ENCODE results near the gene ADAMTS10. TPM values are rescaled to one million over a fixed set of nuclear protein-coding genes. Genes with fewer than 3 reads are reported as not detected.

ADAMTS10 gene
- total RNA-seq, 3 donors from 2014 or later (not counting 1 experiment from before 2014, with no cell fraction given) = 159 to 286 (median 203) TPM

GRCh38 chr19:8611391-8611876 lies 919 bp upstream of the ADAMTS10 start:
- intact Hi-C loops (cut with micrococcal nuclease) = no loop called here
- H3K27ac Mint-ChIP-seq = peak overlapping the region; percentile 85 to 92

GRCh38 chr19:8610936-8611300 lies 403 bp upstream of the ADAMTS10 start:
- ATAC-seq = no peak
- H3K36me3 ChIP-seq (ENCODE audit: control insufficient read depth, insufficient read depth, low read length) = no peaks in the 10 kb centered on the region
- H3K27me3 ChIP-seq (ENCODE audit: control insufficient read depth, insufficient read depth, low read length) = no peaks in the 10 kb centered on the region
- 0% methylated on average over 9 of the region's 9 CpGs for WGBS (ENCODE audit: insufficient coverage)
- H3K9me3 Mint-ChIP-seq = no peaks in the 10 kb centered on the region
- H3K27me3 Mint-ChIP-seq (ENCODE audit: low read depth in 2 of 2) = peaks cover 0 to 2% of the 10 kb centered on the region in 2 donors
- TF ChIP-seq CTCF (IDR thresholded peaks at IDR 0.05) = no peak
- H3K36me3 Mint-ChIP-seq = no peaks in the 10 kb centered on the region
- peaks cover 55% of the 10 kb centered on the region for H3K4me1 ChIP-seq (ENCODE audit: control insufficient read depth, insufficient read depth, low read length)
- no peak overlapping the region for H3K4me3 ChIP-seq (ENCODE audit: low read length)
- peak overlapping the region; percentile 85 to 92 for H3K27ac Mint-ChIP-seq
- no peak for DNase-seq
- H3K9me3 ChIP-seq (ENCODE audit: control insufficient read depth, insufficient read depth, low read length) = no peaks in the 10 kb centered on the region
- no peak overlapping the region for H3K27ac ChIP-seq (ENCODE audit: low read length)
- intact Hi-C loops (cut with micrococcal nuclease) = no loop called here
- peaks cover 46 to 78% of the 10 kb centered on the region in 2 donors for H3K4me1 Mint-ChIP-seq
- no peak overlapping the region for H3K4me3 Mint-ChIP-seq

More at GRCh38 chr19:8611391-8611876, 919 bp upstream of the ADAMTS10 start:
- peaks cover 59% of the 10 kb centered on the region for H3K4me1 ChIP-seq (ENCODE audit: control insufficient read depth, insufficient read depth, low read length)
- Mint-ChIP-seq H3K27me3 (ENCODE audit: low read depth in 2 of 2) (peaks cover 0 to 2% of the 10 kb centered on the region in 2 donors), H3K4me3 (peak overlapping the region; percentile 83), H3K36me3 (no peaks in the 10 kb centered on the region), H3K4me1 (peaks cover 50 to 78% of the 10 kb centered on the region in 2 donors), H3K9me3 (no peaks in the 10 kb centered on the region)
- no peak for TF ChIP-seq CTCF (IDR thresholded peaks at IDR 0.05)
- 50% methylated on average over 18 of the region's 18 CpGs for WGBS (ENCODE audit: insufficient coverage)
- no peaks in the 10 kb centered on the region for H3K9me3 ChIP-seq (ENCODE audit: control insufficient read depth, insufficient read depth, low read length)
- peak in 1 of 2 donors; percentile 49 for DNase-seq
- no peaks in the 10 kb centered on the region for H3K27me3 ChIP-seq (ENCODE audit: control insufficient read depth, insufficient read depth, low read length)
- ATAC-seq = no peak
- H3K4me3 ChIP-seq (ENCODE audit: low read length) = no peak overlapping the region
- peak overlapping the region; percentile 37 for H3K27ac ChIP-seq (ENCODE audit: low read length)
- no peaks in the 10 kb centered on the region for H3K36me3 ChIP-seq (ENCODE audit: control insufficient read depth, insufficient read depth, low read length)

- intact Hi-C loops (cut with micrococcal nuclease) = no loop called here
- ATAC-seq = peak in 2 of 3 donors; percentile 25 to 46
- DNase-seq = peak; percentile 37 to 38
- Mint-ChIP-seq H3K36me3 (no peaks in the 10 kb centered on the region), H3K27me3 (ENCODE audit: low read depth in 2 of 2) (no peaks in the 10 kb centered on the region), H3K27ac (peak overlapping the region; percentile 82 to 93), H3K4me3 (peak overlapping the region; percentile 94), H3K4me1 (peaks cover 35 to 68% of the 10 kb centered on the region in 2 donors), H3K9me3 (no peaks in the 10 kb centered on the region)
- H3K36me3 ChIP-seq (ENCODE audit: control insufficient read depth, insufficient read depth, low read length) = peaks cover 4% of the 10 kb centered on the region
- H3K4me1 ChIP-seq (ENCODE audit: control insufficient read depth, insufficient read depth, low read length) = peaks cover 44% of the 10 kb centered on the region
- H3K27ac ChIP-seq (ENCODE audit: low read length) = peak overlapping the region; percentile 57
- 7% methylated on average over 45 of the region's 47 CpGs for WGBS (ENCODE audit: insufficient coverage)
- TF ChIP-seq CTCF (IDR thresholded peaks at IDR 0.05) = peak; percentile 19
- H3K27me3 ChIP-seq (ENCODE audit: control insufficient read depth, insufficient read depth, low read length) = no peaks in the 10 kb centered on the region
- H3K9me3 ChIP-seq (ENCODE audit: control insufficient read depth, insufficient read depth, low read length) = peaks cover 6% of the 10 kb centered on the region
- H3K4me3 ChIP-seq (ENCODE audit: low read length) = peak overlapping the region; percentile 92
Observed at GRCh38 chr19:8609279-8610040, 1.1 kb downstream of the ADAMTS10 start.

Measured in natural killer cell (primary cell).